OCI-LY1 (cell line): ENCODE results near the gene ZC3H18.

Source experiments
- H2AFZ ChIP-seq: fragments of 200-600 bp; sonication (generic), shearing (Covaris generic); 2 replicates; pipeline ENCODE4 v1.6.0; 2014; ENCODE audit warnings: antibody characterized with exemption, mild to moderate bottlenecking, low read length
- H3F3A ChIP-seq: fragments of 200-600 bp; sonication (generic), shearing (Covaris generic); 2 replicates; pipeline ENCODE4 v1.6.0; 2014; ENCODE audit warnings: mild to moderate bottlenecking, antibody characterized with exemption, low read length, moderate library complexity; ENCODE audit not compliant: insufficient read depth
- H3K27ac ChIP-seq: fragments of 200-600 bp; sonication (generic); 2 replicates; pipeline ENCODE4 v1.5.1; 2014; ENCODE audit warnings: low read length, mixed run types, mild to moderate bottlenecking, low read depth; ENCODE audit not compliant: poor library complexity, severe bottlenecking
- H3K27me3 ChIP-seq: fragments of 200-600 bp; sonication (generic); 2 replicates; pipeline ENCODE4 v1.6.0; 2014; ENCODE audit warnings: antibody characterized with exemption, mild to moderate bottlenecking, low read length, moderate library complexity; ENCODE audit not compliant: insufficient read depth
- H3K36me3 ChIP-seq: fragments of 200-600 bp; sonication (generic); 2 replicates; pipeline ENCODE4 v1.6.1; 2014; ENCODE audit warnings: mild to moderate bottlenecking, antibody characterized with exemption, low read length, moderate library complexity, mixed read lengths; ENCODE audit not compliant: insufficient read depth
- H3K4me1 ChIP-seq: fragments of 200-600 bp; sonication (generic); 2 replicates; pipeline ENCODE4 v1.5.1; 2014; ENCODE audit warnings: mild to moderate bottlenecking, low read length, moderate library complexity; ENCODE audit not compliant: insufficient read depth, severe bottlenecking
- H3K4me2 ChIP-seq: fragments of 200-600 bp; sonication (generic), shearing (Covaris generic); 2 replicates; pipeline ENCODE4 v1.6.1; 2014; ENCODE audit warnings: low read length
- H3K4me3 ChIP-seq: fragments of 200-600 bp; sonication (generic); 2 replicates; pipeline ENCODE4 v1.5.1; 2014; ENCODE audit warnings: low read length, low read depth, mild to moderate bottlenecking, mixed read lengths; ENCODE audit not compliant: poor library complexity, severe bottlenecking
- H3K79me2 ChIP-seq: fragments of 200-600 bp; shearing (Covaris generic); 2 replicates; pipeline ENCODE4 v1.6.1; 2016; ENCODE audit warnings: mixed run types, low read length, mixed read lengths; ENCODE audit not compliant: insufficient read depth
- H3K9ac ChIP-seq: fragments of 200-600 bp; sonication (generic), shearing (Covaris generic); 2 replicates; pipeline ENCODE4 v1.6.1; 2014; ENCODE audit warnings: mild to moderate bottlenecking, low read length, mixed read lengths
- H3K9me2 ChIP-seq: fragments of 200-600 bp; sonication (generic), shearing (Covaris generic); 2 replicates; pipeline ENCODE4 v1.6.1; 2014; ENCODE audit warnings: low read depth, mild to moderate bottlenecking, low read length, mixed read lengths
- H3K9me3 ChIP-seq: fragments of 200-600 bp; shearing (Covaris generic); 2 replicates; pipeline ENCODE4 v1.6.1; 2014; ENCODE audit warnings: low read length, mixed read lengths
- H4K20me1 ChIP-seq: fragments of 200-600 bp; sonication (generic), shearing (Covaris generic); 2 replicates; pipeline ENCODE4 v1.6.0; 2016; ENCODE audit warnings: mild to moderate bottlenecking, low read length; ENCODE audit not compliant: insufficient read depth
- CTCF ChIP-seq: fragments of 200-600 bp; sonication (generic), shearing (Covaris generic); IDR thresholded peaks from 2 replicates; pipeline ENCODE4 v1.5.1; 2017; ENCODE audit warnings: mild to moderate bottlenecking, antibody characterized with exemption, low read length, moderate library complexity, mixed read lengths
- EZH2 ChIP-seq: fragments of 200-600 bp; sonication (generic), shearing (Covaris generic); IDR thresholded peaks from 2 replicates; pipeline ENCODE4 v1.8.0; 2017; ENCODE audit warnings: borderline replicate concordance, mixed run types, mild to moderate bottlenecking, antibody characterized with exemption, low read length, moderate library complexity, mixed read lengths

The ZC3H18 gene

GRCh38 chr16:88616736-88617135, 46.5 kb downstream of the ZC3H18 start:
- H3K9me3 ChIP-seq = no peaks in the 10 kb centered on the region
- H3K4me2 ChIP-seq = no peak overlapping the region
- no peaks in the 10 kb centered on the region for H3K27me3 ChIP-seq
- no peak overlapping the region for H2AFZ ChIP-seq
- H3F3A ChIP-seq = no peaks in the 10 kb centered on the region
- H3K9me2 ChIP-seq = no peaks in the 10 kb centered on the region
- H3K27ac ChIP-seq = no peak overlapping the region
- peaks cover 42% of the 10 kb centered on the region for H3K36me3 ChIP-seq
- no peaks in the 10 kb centered on the region for H3K4me1 ChIP-seq
- H3K79me2 ChIP-seq = no peaks in the 10 kb centered on the region
- H4K20me1 ChIP-seq = no peaks in the 10 kb centered on the region
- TF ChIP-seq EZH2 (no peak), CTCF (no peak)
- no peak overlapping the region for H3K4me3 ChIP-seq
- no peak overlapping the region for H3K9ac ChIP-seq

DNA sequence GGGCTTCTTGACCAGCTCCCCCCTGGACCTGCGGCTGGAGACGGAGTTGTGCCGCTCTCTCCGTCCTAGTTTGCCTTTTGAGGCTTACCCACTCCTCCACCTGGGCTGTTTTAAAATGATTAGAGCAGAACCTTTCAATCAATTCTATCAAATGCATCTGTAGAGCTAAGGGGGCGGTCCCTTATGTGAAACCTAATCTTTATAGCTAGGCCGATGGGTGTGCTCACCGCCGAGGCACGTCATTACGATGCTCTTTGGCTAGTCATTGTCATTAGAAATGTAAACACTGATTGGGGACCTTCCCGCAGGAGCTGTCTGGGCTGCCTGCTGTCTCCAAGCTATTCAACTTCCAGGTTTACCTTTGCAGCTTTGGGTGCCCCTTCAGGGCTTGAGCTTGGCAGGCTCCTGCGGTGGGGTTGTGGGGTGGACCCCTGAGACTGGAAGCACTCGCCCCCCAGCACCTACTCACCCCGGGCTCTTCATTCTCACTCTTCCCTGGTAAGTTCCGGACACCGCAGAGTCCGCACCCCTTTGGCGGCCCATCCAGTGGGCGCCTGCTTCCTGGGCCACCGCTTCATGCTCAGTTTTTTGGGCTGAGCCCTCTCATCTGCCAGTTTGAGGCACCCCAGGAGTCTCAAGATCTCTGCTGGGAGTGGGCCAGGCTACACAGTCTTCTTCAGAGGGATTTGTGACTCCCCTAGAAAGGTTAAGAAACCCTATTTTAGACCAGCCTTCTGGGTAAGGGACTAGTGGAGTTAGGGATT, 47.2 kb downstream of the ZC3H18 start:
- H4K20me1 ChIP-seq = no peaks in the 10 kb centered on the region
- H3K27ac ChIP-seq = no peak overlapping the region
- H3K4me1 ChIP-seq = no peaks in the 10 kb centered on the region

DNA sequence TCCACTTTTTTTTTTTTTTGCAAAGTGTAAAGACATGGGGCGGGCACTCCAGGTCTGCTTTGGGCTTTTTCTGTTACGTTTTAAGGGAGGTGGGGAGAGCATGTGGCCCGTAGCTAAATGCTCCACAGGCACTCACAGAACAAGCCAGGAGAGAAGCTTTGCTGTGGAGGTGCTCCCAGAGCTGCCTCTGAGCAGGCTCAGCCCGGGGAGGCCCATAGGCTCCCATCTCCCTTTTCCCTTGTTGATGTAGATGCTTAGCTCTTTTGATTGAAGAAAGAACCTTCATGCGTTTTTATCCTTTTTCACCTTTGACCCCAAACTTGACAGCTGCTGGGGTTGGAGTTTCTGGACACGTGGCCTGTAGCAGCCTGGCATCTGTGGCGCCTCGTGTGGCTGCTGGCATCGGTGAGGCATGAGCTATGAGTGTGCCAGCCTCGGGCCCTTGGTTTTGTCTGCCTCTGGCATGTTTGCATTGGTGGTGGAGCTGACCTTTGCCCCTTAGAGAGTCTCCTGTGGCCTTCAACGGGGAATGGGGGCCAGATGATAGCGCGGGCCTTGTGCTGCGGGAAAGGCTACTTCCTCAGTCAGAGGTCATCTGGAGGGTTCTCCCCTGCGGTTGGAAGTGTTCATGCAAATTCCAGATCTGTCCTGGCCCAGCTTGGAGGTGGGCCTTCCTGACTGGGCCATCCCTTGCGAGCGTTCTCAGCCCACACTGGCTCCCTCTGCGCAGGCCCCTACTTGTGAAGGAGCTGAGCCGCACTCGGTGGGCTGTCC, 48.2 kb downstream of the ZC3H18 start:
- no peak for TF ChIP-seq CTCF
- TF ChIP-seq EZH2 = no peak
- Histone ChIP-seq H3K27me3 (no peaks in the 10 kb centered on the region), H2AFZ (no peak overlapping the region)

More for the DNA sequence above, 47.2 kb downstream of the ZC3H18 start:
- Histone ChIP-seq H3K9ac (no peak overlapping the region), H2AFZ (no peak overlapping the region), H3K4me2 (no peak overlapping the region), H3K4me3 (no peak overlapping the region), H3K36me3 (peaks cover 48% of the 10 kb centered on the region), H3K9me3 (no peaks in the 10 kb centered on the region), H3K9me2 (no peaks in the 10 kb centered on the region), H3K79me2 (no peaks in the 10 kb centered on the region), H3F3A (no peaks in the 10 kb centered on the region), H3K27me3 (no peaks in the 10 kb centered on the region)
- TF ChIP-seq EZH2 = no peak
- no peak for TF ChIP-seq CTCF

More for the DNA sequence above, 48.2 kb downstream of the ZC3H18 start:
- Histone ChIP-seq H3K9me3 (no peaks in the 10 kb centered on the region), H3K4me2 (no peak overlapping the region), H3K9me2 (no peaks in the 10 kb centered on the region), H3K79me2 (no peaks in the 10 kb centered on the region), H3K4me1 (no peaks in the 10 kb centered on the region), H4K20me1 (no peaks in the 10 kb centered on the region), H3F3A (no peaks in the 10 kb centered on the region), H3K36me3 (peaks cover 50% of the 10 kb centered on the region), H3K4me3 (no peak overlapping the region), H3K9ac (no peak overlapping the region), H3K27ac (no peak overlapping the region)
